Erythroblast (primary cell): ENCODE measurements around the gene CDC6.

Experiments used
- GATA1 ChIP-seq: IDR thresholded peaks from 2 replicates; pipeline ENCODE4 v1.6.1; 2011; ENCODE audit warnings: low read depth, mild to moderate bottlenecking, control low read depth, low read length, moderate library complexity
- POLR2A ChIP-seq: IDR thresholded peaks from 2 replicates; pipeline ENCODE4 v1.6.1; 2011; ENCODE audit warnings: mild to moderate bottlenecking, low read length

- TF ChIP-seq POLR2A = no peak
- no peak for TF ChIP-seq GATA1
Observed at GRCh38 chr17:40312131-40312731, 24.6 kb downstream of the CDC6 start.
